ENCODE measurements around the gene SLC19A1. TPM values are rescaled to one million over a fixed set of nuclear protein-coding genes. Genes with fewer than 3 reads are reported as not detected.

Gene SLC19A1
- total and polyA plus RNA-seq, 2 donors (not counting 1 experiment from before 2014, with no cell fraction given) = 1.7 to 2.1 TPM

DNA sequence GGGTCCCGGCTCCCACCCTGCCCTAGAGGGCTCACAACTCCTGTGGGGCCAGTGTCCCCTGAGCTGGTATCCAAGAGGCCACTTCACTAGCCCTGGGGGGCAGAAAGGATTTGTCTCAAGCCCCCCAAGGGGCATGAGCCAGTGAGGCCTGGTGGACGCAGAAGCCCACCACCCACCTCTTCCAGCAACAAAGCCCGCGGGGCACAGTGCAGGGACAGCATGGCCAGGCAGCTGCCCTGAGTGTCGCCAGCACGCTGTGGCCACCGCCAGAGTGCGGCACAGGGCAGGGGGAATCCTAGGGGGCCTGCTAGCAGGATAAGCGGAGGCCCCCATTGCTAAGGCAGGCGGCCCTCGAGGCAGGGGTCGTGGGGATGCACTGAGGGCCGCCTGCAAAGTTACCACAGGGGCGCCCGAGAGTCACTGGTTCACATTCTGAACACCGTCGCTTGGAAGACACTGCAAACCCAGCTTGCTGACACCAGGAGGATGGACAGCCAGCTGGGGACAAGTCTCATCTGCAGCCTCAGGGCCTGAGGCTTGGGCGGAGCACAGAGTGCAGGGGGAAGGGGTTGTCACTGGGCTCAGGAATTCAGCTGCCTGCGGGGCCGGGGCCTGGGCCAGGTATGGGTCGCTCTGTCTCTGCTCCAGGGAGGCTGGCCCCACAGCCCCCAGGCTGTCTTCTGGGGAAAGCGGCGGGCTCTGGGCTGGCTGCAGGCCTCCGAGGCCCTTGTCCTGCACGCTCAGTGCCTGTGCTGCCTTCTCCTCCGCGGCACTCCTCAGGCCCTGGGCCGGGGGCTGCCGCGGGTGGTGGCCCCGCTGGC lies 26.8 kb downstream of the SLC19A1 start:
- peaks cover 10% of the 10 kb centered on the region for H3K36me3 ChIP-seq (ENCODE audit: control insufficient read depth, insufficient read depth, low read length)
- H3K9ac ChIP-seq (ENCODE audit: insufficient read depth, low read length) = no peak overlapping the region
- no peak for DNase-seq (ENCODE audit: low read depth in 2 of 2)
- no peak overlapping the region for H3K4me3 ChIP-seq (replicated peaks in 1 of 4; ENCODE audit: control extremely low read depth in 1 of 4, insufficient read depth in 1 of 4, low read depth in 3 of 4, low read length in 4 of 4)
- H2AFZ ChIP-seq (ENCODE audit: low read length) = no peak overlapping the region
- H3K79me2 ChIP-seq (ENCODE audit: control insufficient read depth, insufficient read depth, low read length) = no peaks in the 10 kb centered on the region
- no peaks in the 10 kb centered on the region for H3K27me3 ChIP-seq (ENCODE audit: control insufficient read depth, insufficient read depth, low read length)
- H4K20me1 ChIP-seq (ENCODE audit: control insufficient read depth, extremely low read depth, insufficient read depth, low read length) = no peaks in the 10 kb centered on the region
- no peak for TF ChIP-seq EZH2 (IDR thresholded peaks at IDR 0.05; ENCODE audit: low read length, missing control alignments)
- TF ChIP-seq, protein P1, sequence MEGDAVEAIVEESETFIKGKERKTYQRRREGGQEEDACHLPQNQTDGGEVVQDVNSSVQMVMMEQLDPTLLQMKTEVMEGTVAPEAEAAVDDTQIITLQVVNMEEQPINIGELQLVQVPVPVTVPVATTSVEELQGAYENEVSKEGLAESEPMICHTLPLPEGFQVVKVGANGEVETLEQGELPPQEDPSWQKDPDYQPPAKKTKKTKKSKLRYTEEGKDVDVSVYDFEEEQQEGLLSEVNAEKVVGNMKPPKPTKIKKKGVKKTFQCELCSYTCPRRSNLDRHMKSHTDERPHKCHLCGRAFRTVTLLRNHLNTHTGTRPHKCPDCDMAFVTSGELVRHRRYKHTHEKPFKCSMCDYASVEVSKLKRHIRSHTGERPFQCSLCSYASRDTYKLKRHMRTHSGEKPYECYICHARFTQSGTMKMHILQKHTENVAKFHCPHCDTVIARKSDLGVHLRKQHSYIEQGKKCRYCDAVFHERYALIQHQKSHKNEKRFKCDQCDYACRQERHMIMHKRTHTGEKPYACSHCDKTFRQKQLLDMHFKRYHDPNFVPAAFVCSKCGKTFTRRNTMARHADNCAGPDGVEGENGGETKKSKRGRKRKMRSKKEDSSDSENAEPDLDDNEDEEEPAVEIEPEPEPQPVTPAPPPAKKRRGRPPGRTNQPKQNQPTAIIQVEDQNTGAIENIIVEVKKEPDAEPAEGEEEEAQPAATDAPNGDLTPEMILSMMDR (conservative IDR thresholded peaks at IDR 0.05 in 1 of 2, IDR thresholded peaks at IDR 0.05 in 1 of 2; ENCODE audit: low read depth in 1 of 2, low read length in 2 of 2) = no peak
- H3K27ac ChIP-seq (ENCODE audit: insufficient read depth, low read length) = no peak overlapping the region
- no peaks in the 10 kb centered on the region for H3K4me1 ChIP-seq (ENCODE audit: control insufficient read depth, extremely low read depth, insufficient read depth, low read length)
- no peak overlapping the region for H3K4me2 ChIP-seq (ENCODE audit: extremely low read depth, insufficient read depth, low read length)
- no peaks in the 10 kb centered on the region for H3K9me3 ChIP-seq (ENCODE audit: control insufficient read depth, insufficient read depth, low read depth, low read length)

DNA sequence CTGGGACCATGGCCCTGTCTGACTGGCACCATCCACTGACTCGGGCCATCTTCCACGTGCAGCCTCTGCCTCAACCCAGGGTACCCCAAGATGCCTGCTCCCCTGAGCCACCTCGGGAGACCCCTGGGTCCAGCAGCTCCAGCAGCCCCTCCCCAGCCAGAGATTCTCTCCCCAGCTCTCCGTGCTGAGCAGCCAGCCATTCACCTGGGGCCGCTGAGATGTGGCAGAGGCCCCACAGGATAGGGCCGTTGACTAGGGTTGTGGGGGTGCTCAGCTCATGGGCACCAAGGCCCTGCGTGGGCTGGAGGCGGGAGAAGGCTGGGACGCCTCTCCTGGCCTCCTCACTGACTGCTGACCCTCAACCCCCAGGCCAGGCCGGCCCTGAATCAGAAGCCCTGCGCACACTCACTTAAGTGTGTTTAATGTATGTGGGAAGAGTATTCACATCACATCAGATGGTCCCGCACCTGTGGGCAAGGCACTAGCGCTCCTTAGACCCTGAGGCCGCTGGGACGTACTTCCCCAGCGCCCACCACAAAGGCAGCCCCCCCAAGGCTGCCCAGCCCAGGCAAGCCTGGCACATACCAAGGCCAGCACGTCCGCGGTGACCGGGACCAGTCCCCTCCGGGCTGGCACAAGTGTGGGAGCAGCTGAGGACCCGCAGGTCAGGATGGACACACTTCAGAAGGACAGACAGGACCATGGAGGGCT lies 27.8 kb downstream of the SLC19A1 start:
- no peaks in the 10 kb centered on the region for H3K9me3 ChIP-seq (ENCODE audit: control insufficient read depth, insufficient read depth, low read depth, low read length)
- no peaks in the 10 kb centered on the region for H3K79me2 ChIP-seq (ENCODE audit: control insufficient read depth, insufficient read depth, low read length)
- no peak overlapping the region for H3K27ac ChIP-seq (ENCODE audit: insufficient read depth, low read length)
- no peaks in the 10 kb centered on the region for H3K4me1 ChIP-seq (ENCODE audit: control insufficient read depth, extremely low read depth, insufficient read depth, low read length)
- no peak overlapping the region for H3K9ac ChIP-seq (ENCODE audit: insufficient read depth, low read length)
- no peak overlapping the region for H2AFZ ChIP-seq (ENCODE audit: low read length)
- H3K27me3 ChIP-seq (ENCODE audit: control insufficient read depth, insufficient read depth, low read length) = no peaks in the 10 kb centered on the region
- no peaks in the 10 kb centered on the region for H4K20me1 ChIP-seq (ENCODE audit: control insufficient read depth, extremely low read depth, insufficient read depth, low read length)
- no peak overlapping the region for H3K4me2 ChIP-seq (ENCODE audit: extremely low read depth, insufficient read depth, low read length)
- H3K4me3 ChIP-seq (replicated peaks in 1 of 4; ENCODE audit: control extremely low read depth in 1 of 4, insufficient read depth in 1 of 4, low read depth in 3 of 4, low read length in 4 of 4) = no peak overlapping the region
- H3K36me3 ChIP-seq (ENCODE audit: control insufficient read depth, insufficient read depth, low read length) = peaks cover 14% of the 10 kb centered on the region
- TF ChIP-seq, protein P1 (conservative IDR thresholded peaks at IDR 0.05 in 1 of 2, IDR thresholded peaks at IDR 0.05 in 1 of 2; ENCODE audit: low read depth in 1 of 2, low read length in 2 of 2) = no peak
- no peak for TF ChIP-seq EZH2 (IDR thresholded peaks at IDR 0.05; ENCODE audit: low read length, missing control alignments)
- DNase-seq (ENCODE audit: low read depth in 2 of 2) = no peak

DNA sequence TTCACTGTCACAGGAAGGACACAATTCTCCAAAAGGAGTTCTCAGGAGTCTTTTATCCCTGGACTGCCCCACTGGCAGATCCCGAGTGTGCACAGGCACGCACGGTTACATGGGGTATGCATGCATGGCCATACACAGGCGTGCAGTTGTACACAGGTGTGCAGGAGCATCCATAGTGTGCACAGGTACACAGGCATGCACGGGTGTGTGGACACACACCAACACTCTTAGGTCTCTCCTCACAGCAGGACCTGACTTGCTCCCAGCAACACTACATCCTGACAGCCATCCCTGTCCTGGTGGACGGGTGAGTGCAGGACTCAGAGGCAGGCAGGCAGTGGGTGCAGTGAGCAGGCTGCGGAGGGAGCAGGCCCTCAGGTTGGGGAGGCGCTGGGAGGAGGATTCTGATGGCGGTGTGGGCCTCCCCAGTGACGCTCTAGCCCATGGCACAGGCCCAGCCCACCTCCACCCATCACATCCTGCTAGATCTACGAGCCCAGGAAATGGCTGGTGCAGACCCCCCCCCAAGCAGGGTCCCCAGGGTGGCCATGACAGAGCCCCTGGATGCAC lies 28.4 kb downstream of the SLC19A1 start:
- Histone ChIP-seq H3K27me3 (ENCODE audit: control insufficient read depth, insufficient read depth, low read length) (no peaks in the 10 kb centered on the region), H3K9ac (ENCODE audit: insufficient read depth, low read length) (no peak overlapping the region), H3K4me1 (ENCODE audit: control insufficient read depth, extremely low read depth, insufficient read depth, low read length) (no peaks in the 10 kb centered on the region), H3K36me3 (ENCODE audit: control insufficient read depth, insufficient read depth, low read length) (peaks cover 14% of the 10 kb centered on the region), H4K20me1 (ENCODE audit: control insufficient read depth, extremely low read depth, insufficient read depth, low read length) (no peaks in the 10 kb centered on the region), H3K4me2 (ENCODE audit: extremely low read depth, insufficient read depth, low read length) (no peak overlapping the region), H3K27ac (ENCODE audit: insufficient read depth, low read length) (no peak overlapping the region), H3K9me3 (ENCODE audit: control insufficient read depth, insufficient read depth, low read depth, low read length) (no peaks in the 10 kb centered on the region), H3K4me3 (replicated peaks in 1 of 4; ENCODE audit: control extremely low read depth in 1 of 4, insufficient read depth in 1 of 4, low read depth in 3 of 4, low read length in 4 of 4) (no peak overlapping the region), H3K79me2 (ENCODE audit: control insufficient read depth, insufficient read depth, low read length) (no peaks in the 10 kb centered on the region), H2AFZ (ENCODE audit: low read length) (no peak overlapping the region)
- DNase-seq (ENCODE audit: low read depth in 2 of 2) = no peak
- TF ChIP-seq EZH2 (IDR thresholded peaks at IDR 0.05; ENCODE audit: low read length, missing control alignments) = no peak
- TF ChIP-seq, protein P1 (conservative IDR thresholded peaks at IDR 0.05 in 1 of 2, IDR thresholded peaks at IDR 0.05 in 1 of 2; ENCODE audit: low read depth in 1 of 2, low read length in 2 of 2) = no peak
